ENCODE data around the gene TSPAN18.
A peak's percentile ranks its signal among the peaks of the same experiment; 100 is the strongest.

Gene TSPAN18

DNA sequence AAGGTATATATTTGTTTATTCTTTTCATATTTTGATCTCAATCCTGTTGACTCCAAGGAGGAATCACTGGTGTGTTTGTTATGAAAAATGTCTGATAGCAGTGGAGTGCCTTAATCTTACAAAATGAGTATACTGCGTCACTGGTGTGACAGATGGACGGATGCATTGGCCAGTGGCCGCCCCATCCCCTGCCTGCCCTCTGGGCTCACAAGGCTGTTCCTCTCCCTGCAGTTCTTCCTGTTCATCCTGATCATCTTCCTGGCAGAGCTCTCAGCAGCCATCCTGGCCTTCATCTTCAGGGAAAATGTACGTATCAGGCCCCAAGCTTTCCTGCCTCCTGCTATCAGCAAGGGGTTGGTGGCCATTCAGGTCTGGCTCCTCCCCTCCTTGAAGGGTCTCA is 191.0 kb downstream of the TSPAN18 start:
- TF ChIP-seq, protein P1, sequence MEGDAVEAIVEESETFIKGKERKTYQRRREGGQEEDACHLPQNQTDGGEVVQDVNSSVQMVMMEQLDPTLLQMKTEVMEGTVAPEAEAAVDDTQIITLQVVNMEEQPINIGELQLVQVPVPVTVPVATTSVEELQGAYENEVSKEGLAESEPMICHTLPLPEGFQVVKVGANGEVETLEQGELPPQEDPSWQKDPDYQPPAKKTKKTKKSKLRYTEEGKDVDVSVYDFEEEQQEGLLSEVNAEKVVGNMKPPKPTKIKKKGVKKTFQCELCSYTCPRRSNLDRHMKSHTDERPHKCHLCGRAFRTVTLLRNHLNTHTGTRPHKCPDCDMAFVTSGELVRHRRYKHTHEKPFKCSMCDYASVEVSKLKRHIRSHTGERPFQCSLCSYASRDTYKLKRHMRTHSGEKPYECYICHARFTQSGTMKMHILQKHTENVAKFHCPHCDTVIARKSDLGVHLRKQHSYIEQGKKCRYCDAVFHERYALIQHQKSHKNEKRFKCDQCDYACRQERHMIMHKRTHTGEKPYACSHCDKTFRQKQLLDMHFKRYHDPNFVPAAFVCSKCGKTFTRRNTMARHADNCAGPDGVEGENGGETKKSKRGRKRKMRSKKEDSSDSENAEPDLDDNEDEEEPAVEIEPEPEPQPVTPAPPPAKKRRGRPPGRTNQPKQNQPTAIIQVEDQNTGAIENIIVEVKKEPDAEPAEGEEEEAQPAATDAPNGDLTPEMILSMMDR (IDR thresholded peaks at IDR 0.05; ENCODE audit: low read depth, low read length, missing control alignments): no peak
- no peak overlapping the region for H3K4me3 ChIP-seq (ENCODE audit: low read depth, low read length)
- no peak for DNase-seq (ENCODE audit: low read depth)

DNA sequence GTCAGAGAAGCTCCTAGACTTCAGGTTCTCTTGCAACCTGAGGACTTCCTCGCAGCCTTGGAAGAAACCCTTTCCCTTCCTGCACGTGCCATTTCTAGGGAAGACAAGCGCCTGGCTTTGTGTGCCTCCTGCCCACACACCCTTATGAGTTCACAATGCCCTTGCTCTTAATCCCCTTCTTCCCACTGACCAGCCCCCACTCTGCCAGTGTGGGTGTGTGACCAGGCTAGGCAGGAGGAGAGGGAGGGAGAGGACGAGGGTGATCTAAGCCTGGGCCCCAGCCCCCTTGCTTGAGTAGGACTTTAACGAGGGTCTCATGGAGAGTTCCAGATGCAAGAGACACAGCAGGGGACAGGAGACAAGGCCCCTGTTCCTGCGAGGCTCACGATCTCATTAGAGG is 193.7 kb downstream of the TSPAN18 start:
- no peak overlapping the region for H3K4me3 ChIP-seq (ENCODE audit: low read depth, low read length)
- TF ChIP-seq, protein P1 (IDR thresholded peaks at IDR 0.05; ENCODE audit: low read depth, low read length, missing control alignments): no peak
- DNase-seq (ENCODE audit: low read depth): no peak

DNA sequence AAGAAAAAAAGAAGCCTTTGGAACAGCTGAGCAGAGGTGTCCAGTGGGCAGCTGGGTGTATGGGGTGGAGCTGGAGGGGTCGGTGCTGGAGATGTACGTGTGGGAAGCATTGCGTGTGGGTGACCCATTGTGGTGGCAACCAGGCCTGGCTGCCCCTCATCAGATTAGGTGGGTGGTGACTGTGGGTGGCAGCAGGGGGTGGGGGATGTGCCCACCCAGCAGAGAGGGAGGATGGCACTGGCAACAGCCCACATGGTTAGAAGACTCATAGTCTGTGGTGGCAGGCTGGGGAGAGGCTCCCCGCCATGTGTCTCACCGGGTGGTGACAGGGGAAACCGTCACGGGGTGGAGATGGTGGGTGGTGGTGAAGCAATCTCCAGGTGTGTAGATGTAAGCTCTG is 196.4 kb downstream of the TSPAN18 start:
- no peak for DNase-seq (ENCODE audit: low read depth)
- no peak overlapping the region for H3K4me3 ChIP-seq (ENCODE audit: low read depth, low read length)
- TF ChIP-seq, protein P1 (IDR thresholded peaks at IDR 0.05; ENCODE audit: low read depth, low read length, missing control alignments): no peak

DNA sequence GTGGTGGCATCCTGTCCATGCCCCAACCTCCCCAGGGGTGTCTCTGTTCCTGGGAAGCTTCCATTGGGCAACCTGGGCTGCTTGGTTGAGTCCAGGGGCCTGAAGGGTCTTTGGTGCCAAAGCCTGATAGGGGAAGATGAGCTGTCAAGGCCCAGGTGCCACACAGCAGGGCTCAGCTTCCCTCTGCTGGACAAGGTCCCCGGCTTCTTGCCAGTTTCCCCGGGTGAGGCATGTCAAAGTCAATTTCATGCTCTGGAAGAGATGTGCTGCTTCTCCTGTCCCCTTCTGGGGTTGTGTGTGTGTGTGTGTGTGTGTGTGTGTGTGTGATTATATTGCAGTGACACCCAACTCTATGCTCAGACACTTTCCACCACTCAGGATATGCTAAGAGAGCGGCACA is 197.0 kb downstream of the TSPAN18 start:
- H3K4me3 ChIP-seq (ENCODE audit: low read depth, low read length): no peak overlapping the region
- DNase-seq (ENCODE audit: low read depth): no peak
- TF ChIP-seq, protein P1 (IDR thresholded peaks at IDR 0.05; ENCODE audit: low read depth, low read length, missing control alignments): no peak

DNA sequence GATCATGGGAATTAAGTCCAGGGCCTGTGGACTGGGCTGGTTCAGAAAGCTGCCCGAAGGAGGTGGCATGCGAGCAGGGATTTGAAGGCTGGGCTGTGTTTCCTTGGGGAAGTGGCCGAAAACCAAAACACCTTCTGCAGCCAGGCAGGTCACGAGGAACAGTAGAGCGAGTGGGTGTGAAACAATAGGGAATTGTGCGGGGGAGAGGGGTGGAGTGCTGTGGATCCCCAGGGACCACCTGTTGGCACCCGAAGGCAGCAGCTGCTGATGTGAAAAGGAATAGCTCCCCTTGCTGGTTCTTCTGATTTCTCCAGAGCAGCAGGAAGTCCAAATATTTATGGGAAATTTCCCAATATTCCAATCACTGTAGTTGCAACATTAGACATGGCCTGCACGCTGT is 199.3 kb downstream of the TSPAN18 start:
- TF ChIP-seq, protein P1 (IDR thresholded peaks at IDR 0.05; ENCODE audit: low read depth, low read length, missing control alignments): no peak
- H3K4me3 ChIP-seq (ENCODE audit: low read depth, low read length): no peak overlapping the region
- no peak for DNase-seq (ENCODE audit: low read depth)

DNA sequence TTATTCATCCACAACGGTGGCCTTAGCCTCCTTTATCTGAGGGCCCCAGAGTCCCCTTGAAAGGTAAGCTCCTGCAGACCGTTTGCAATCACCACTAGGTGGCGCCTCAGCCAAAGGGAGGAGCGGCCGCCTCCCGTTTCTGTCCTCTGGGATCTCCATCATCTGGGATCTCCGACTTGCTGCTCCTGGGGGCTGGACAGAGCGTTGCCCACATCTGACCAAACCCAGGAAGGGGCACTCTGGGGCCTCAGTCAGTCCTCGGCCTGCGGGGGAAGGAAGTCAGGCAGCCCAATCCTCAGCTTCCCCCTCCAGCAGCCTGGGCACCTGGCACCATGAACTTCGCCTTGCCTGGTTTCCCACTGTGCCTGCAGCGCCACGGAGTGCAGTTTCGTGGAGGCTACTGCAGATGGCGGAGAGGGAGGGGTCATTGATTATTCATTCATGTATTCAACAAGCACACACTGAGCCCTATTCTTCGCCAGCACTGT is 200.5 kb downstream of the TSPAN18 start:
- TF ChIP-seq, protein P1 (IDR thresholded peaks at IDR 0.05; ENCODE audit: low read depth, low read length, missing control alignments): peak; percentile 87
- no peak overlapping the region for H3K4me3 ChIP-seq (ENCODE audit: low read depth, low read length)
- DNase-seq (ENCODE audit: low read depth): no peak

DNA sequence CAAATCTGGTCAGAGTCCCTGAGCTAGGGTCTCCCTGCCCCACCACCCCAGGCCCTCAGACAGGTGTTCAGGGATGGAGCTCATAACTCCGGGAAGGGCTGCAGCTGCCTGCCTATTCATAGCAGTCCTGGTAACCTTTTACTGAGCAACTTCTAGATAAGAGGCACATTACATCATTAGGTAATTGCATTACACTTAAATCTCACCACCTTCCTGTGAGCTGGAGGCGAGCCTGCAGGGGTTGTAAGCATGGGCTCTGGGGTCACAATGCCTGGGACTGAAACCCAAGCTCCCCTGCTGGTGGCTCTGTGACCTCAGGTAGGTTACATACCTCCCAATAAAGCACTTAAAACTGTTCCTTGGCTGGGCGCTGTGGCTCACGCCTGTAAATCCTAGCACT is 201.4 kb downstream of the TSPAN18 start:
- H3K4me3 ChIP-seq (ENCODE audit: low read depth, low read length): no peak overlapping the region
- TF ChIP-seq, protein P1 (IDR thresholded peaks at IDR 0.05; ENCODE audit: low read depth, low read length, missing control alignments): no peak
- no peak for DNase-seq (ENCODE audit: low read depth)
